H9 (cell line): ENCODE data around the gene ANXA4. TPM values are rescaled to one million over a fixed set of nuclear protein-coding genes. Genes with fewer than 3 reads are reported as not detected.

Source experiments
- DNase-seq: peaks from one replicate; pipeline ENCODE4 v3.0.0-alpha.2; 2017
- H2AFZ ChIP-seq: one replicate; pipeline ENCODE4 v1.6.1; 2013; ENCODE audit warnings: mild to moderate bottlenecking, low read length, control low read depth, moderate library complexity
- H2AK5ac ChIP-seq: 2 replicates; pipeline ENCODE4 v1.6.1; 2013; ENCODE audit warnings: low read length, control low read depth, mixed read lengths; ENCODE audit not compliant: insufficient read length
- H2BK120ac ChIP-seq: one replicate; pipeline ENCODE4 v1.6.1; 2013; ENCODE audit warnings: low read depth, mild to moderate bottlenecking, low read length, control low read depth, inconsistent platforms; ENCODE audit not compliant: poor library complexity, severe bottlenecking
- H2BK12ac ChIP-seq: 2 replicates; pipeline ENCODE4 v1.6.1; 2013; ENCODE audit warnings: low read length, control low read depth, mixed read lengths, low read depth; ENCODE audit not compliant: insufficient read length
- H2BK15ac ChIP-seq: 2 replicates; pipeline ENCODE4 v1.6.1; 2013; ENCODE audit warnings: low read depth, low read length, control low read depth
- H2BK20ac ChIP-seq: one replicate; pipeline ENCODE4 v1.6.1; 2013; ENCODE audit warnings: low read depth, mild to moderate bottlenecking, low read length, control low read depth, inconsistent platforms; ENCODE audit not compliant: poor library complexity, severe bottlenecking
- H2BK5ac ChIP-seq: 2 replicates; pipeline ENCODE4 v1.6.1; 2013; ENCODE audit warnings: low read length, control low read depth, mixed read lengths; ENCODE audit not compliant: insufficient read length
- H3K14ac ChIP-seq: 2 replicates; pipeline ENCODE4 v1.6.1; 2013; ENCODE audit warnings: low read length, control low read depth; ENCODE audit not compliant: insufficient read depth
- H3K18ac ChIP-seq: 2 replicates; pipeline ENCODE4 v1.6.1; 2013; ENCODE audit warnings: low read depth, mild to moderate bottlenecking, mixed read lengths, low read length, control low read depth; ENCODE audit not compliant: insufficient read length
- H3K23ac ChIP-seq: 2 replicates; pipeline ENCODE4 v1.6.1; 2013; ENCODE audit warnings: low read length, control low read depth, mixed read lengths, low read depth; ENCODE audit not compliant: insufficient read length
- H3K23me2 ChIP-seq: 2 replicates; pipeline ENCODE4 v1.6.1; 2013; ENCODE audit warnings: low read depth, mild to moderate bottlenecking, mixed read lengths, low read length, control low read depth; ENCODE audit not compliant: insufficient read length, poor library complexity, severe bottlenecking
- H3K27ac ChIP-seq: 2 replicates; pipeline ENCODE4 v1.5.1; 2013; ENCODE audit warnings: low read length, control low read depth, mixed read lengths, low read depth; ENCODE audit not compliant: insufficient read length
- H3K27me3 ChIP-seq: 2 replicates; pipeline ENCODE4 v1.6.1; 2013; ENCODE audit warnings: low read length, control low read depth, inconsistent platforms; ENCODE audit not compliant: insufficient read depth
- H3K4ac ChIP-seq: 2 replicates; pipeline ENCODE4 v1.6.1; 2013; ENCODE audit warnings: low read depth, mild to moderate bottlenecking, control low read depth, inconsistent platforms, low read length, moderate library complexity
- H3K4me1 ChIP-seq: 2 replicates; pipeline ENCODE4 v1.6.1; 2013; ENCODE audit warnings: low read length, control low read depth, inconsistent platforms; ENCODE audit not compliant: insufficient read depth
- H3K4me2 ChIP-seq: 2 replicates; pipeline ENCODE4 v1.6.1; 2013; ENCODE audit warnings: low read length, control low read depth, mixed read lengths; ENCODE audit not compliant: insufficient read length, insufficient read depth
- H3K56ac ChIP-seq: 2 replicates; pipeline ENCODE4 v1.6.1; 2013; ENCODE audit warnings: low read depth, mild to moderate bottlenecking, mixed read lengths, low read length, control low read depth; ENCODE audit not compliant: insufficient read length
- H3K79me1 ChIP-seq: 2 replicates; pipeline ENCODE4 v1.6.1; 2013; ENCODE audit warnings: low read depth, mild to moderate bottlenecking, moderate library complexity, low read length, control low read depth, inconsistent platforms; ENCODE audit not compliant: insufficient read depth, poor library complexity, severe bottlenecking
- H3K79me2 ChIP-seq: 2 replicates; pipeline ENCODE4 v1.6.1; 2013; ENCODE audit warnings: low read length, control low read depth, inconsistent platforms; ENCODE audit not compliant: insufficient read depth
- H3K9ac ChIP-seq: 2 replicates; pipeline ENCODE4 v1.6.1; 2013; ENCODE audit warnings: low read length, control low read depth, mixed read lengths; ENCODE audit not compliant: insufficient read length; ENCODE audit errors: extremely low read depth
- H3K9me3 ChIP-seq: one replicate; pipeline ENCODE4 v1.6.1; 2013; ENCODE audit warnings: low read depth, low read length, inconsistent platforms; ENCODE audit not compliant: control insufficient read depth
- H3T11ph ChIP-seq: one replicate; pipeline ENCODE4 v1.6.1; 2013; ENCODE audit warnings: mild to moderate bottlenecking, low read length, control low read depth, inconsistent platforms
- H4K20me1 ChIP-seq: one replicate; pipeline ENCODE4 v1.6.1; 2013; ENCODE audit not compliant: control insufficient read depth, insufficient read length, insufficient read depth
- H4K5ac ChIP-seq: 2 replicates; pipeline ENCODE4 v1.6.1; 2013; ENCODE audit warnings: low read depth, mild to moderate bottlenecking, mixed read lengths, low read length, control low read depth; ENCODE audit not compliant: insufficient read length
- H4K8ac ChIP-seq: replicated peaks from 2 replicates; pipeline ENCODE4 v1.6.1; 2013; ENCODE audit warnings: low read length, control low read depth, mixed read lengths, low read depth; ENCODE audit not compliant: insufficient read length
- H4K91ac ChIP-seq: 2 replicates; pipeline ENCODE4 v1.6.1; 2013; ENCODE audit warnings: low read depth, mild to moderate bottlenecking, moderate library complexity, mixed read lengths, low read length, control low read depth; ENCODE audit not compliant: insufficient read length
- H3K27ac Mint-ChIP-seq, 3 experiments: 2 replicates in 2 of 3; 3 replicates in 1 of 3; pipeline ENCODE4 v1.8.0; 2020 to 2021; ENCODE audit warnings: mixed read lengths in 3 of 3, mild to moderate bottlenecking in 1 of 3, moderate library complexity in 1 of 3
- H3K27me3 Mint-ChIP-seq: 2 replicates; pipeline ENCODE4 v1.8.0; 2021; ENCODE audit warnings: low read depth, mild to moderate bottlenecking, moderate library complexity, mixed read lengths
- H3K36me3 Mint-ChIP-seq, 3 experiments: 2 replicates in 2 of 3; 3 replicates in 1 of 3; pipeline ENCODE4 v1.8.0; 2020 to 2021; ENCODE audit warnings: low read depth in 3 of 3, mixed read lengths in 3 of 3; ENCODE audit not compliant: insufficient read depth in 1 of 3
- H3K4me1 Mint-ChIP-seq, 2 experiments: 2 replicates each; pipeline ENCODE4 v1.8.0; 2020; ENCODE audit warnings: mixed read lengths in 2 of 2
- H3K4me3 Mint-ChIP-seq, 2 experiments: 2 replicates in 1 of 2; 3 replicates in 1 of 2; pipeline ENCODE4 v1.8.0; 2020 to 2021; ENCODE audit warnings: mild to moderate bottlenecking in 2 of 2, mixed read lengths in 2 of 2, moderate library complexity in 1 of 2
- H3K9me3 Mint-ChIP-seq, 2 experiments: 2 replicates in 1 of 2; 3 replicates in 1 of 2; pipeline ENCODE4 v1.8.0; 2020; ENCODE audit warnings: mild to moderate bottlenecking in 2 of 2, mixed read lengths in 2 of 2, moderate library complexity in 1 of 2
- WGBS: extraction: QIAGEN DNeasy Blood & Tissue Kit; methylation state at CpG from one replicate; pipeline ENCODE4 v1.1.7; 2013; ENCODE audit warnings: missing lambda C conversion rate, low lambda C conversion rate, mixed read lengths; ENCODE audit not compliant: insufficient read length; ENCODE audit errors: extremely low coverage; 5-methylcytosine and 5-hydroxymethylcytosine counted together
- total RNA-seq: library from RNA; stranded (reverse); gene quantifications from 2 replicates; pipeline ENCODE4 v1.2.1, GENCODE V29; 2021
- TF ChIP-seq, protein P1 (sequence below): fragments of 200-600 bp; sonication (generic); conservative IDR thresholded peaks from 3 replicates; pipeline ENCODE4 v1.8.0; 2021; ENCODE audit warnings: antibody characterized with exemption, mild to moderate bottlenecking

The ANXA4 gene
- total RNA-seq, 1 experiment from 2014 or later = 14.4 TPM

- DNase-seq = no peak
- Histone ChIP-seq H3T11ph (no peak overlapping the region), H4K20me1 (no peaks in the 10 kb centered on the region), H3K79me2 (no peaks in the 10 kb centered on the region), H2BK20ac (no peak overlapping the region), H3K9me3 (no peaks in the 10 kb centered on the region), H2BK12ac (no peak overlapping the region), H2AK5ac (no peak overlapping the region), H2BK15ac (no peak overlapping the region), H3K56ac (no peak overlapping the region), H2AFZ (no peak overlapping the region), H3K18ac (no peak overlapping the region), H3K27me3 (peaks cover 1% of the 10 kb centered on the region; the same call in 1 of the 2 replicates), H3K27ac (no peak overlapping the region), H3K4ac (no peak overlapping the region), H3K14ac (no peak overlapping the region), H3K4me1 (no peaks in the 10 kb centered on the region), H3K23me2 (peaks cover 14% of the 10 kb centered on the region), H3K79me1 (no peaks in the 10 kb centered on the region), H3K9ac (no peak overlapping the region), H3K4me2 (no peak overlapping the region), H2BK120ac (no peak overlapping the region), H4K5ac (no peak overlapping the region), H3K23ac (no peak overlapping the region), H2BK5ac (no peak overlapping the region), H4K91ac (no peak overlapping the region), H4K8ac (no peak overlapping the region)
- TF ChIP-seq, protein P1, sequence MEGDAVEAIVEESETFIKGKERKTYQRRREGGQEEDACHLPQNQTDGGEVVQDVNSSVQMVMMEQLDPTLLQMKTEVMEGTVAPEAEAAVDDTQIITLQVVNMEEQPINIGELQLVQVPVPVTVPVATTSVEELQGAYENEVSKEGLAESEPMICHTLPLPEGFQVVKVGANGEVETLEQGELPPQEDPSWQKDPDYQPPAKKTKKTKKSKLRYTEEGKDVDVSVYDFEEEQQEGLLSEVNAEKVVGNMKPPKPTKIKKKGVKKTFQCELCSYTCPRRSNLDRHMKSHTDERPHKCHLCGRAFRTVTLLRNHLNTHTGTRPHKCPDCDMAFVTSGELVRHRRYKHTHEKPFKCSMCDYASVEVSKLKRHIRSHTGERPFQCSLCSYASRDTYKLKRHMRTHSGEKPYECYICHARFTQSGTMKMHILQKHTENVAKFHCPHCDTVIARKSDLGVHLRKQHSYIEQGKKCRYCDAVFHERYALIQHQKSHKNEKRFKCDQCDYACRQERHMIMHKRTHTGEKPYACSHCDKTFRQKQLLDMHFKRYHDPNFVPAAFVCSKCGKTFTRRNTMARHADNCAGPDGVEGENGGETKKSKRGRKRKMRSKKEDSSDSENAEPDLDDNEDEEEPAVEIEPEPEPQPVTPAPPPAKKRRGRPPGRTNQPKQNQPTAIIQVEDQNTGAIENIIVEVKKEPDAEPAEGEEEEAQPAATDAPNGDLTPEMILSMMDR = no peak
- Mint-ChIP-seq H3K36me3 (no peaks in the 10 kb centered on the region; a peak in 1 of 7 replicates), H3K9me3 (no peaks in the 10 kb centered on the region; a peak in 1 of 5 replicates), H3K4me1 (peaks cover 17 to 19% of the 10 kb centered on the region in 2 experiments), H3K4me3 (no peak overlapping the region), H3K27me3 (peaks cover 24% of the 10 kb centered on the region), H3K27ac (peak overlapping the region in 1 of 3 experiments; percentile 66; a peak in 1 of 7 replicates)
- no CpG with 5 or more reads among the region's 2 CpGs for WGBS
Measured at GRCh38 chr2:69745035-69745434, 3.1 kb downstream of the ANXA4 start.
